Measurements from ENCODE around the gene DLGAP1.

Gene DLGAP1

GRCh38 chr18:4208366-4208765 lies 246.7 kb downstream of the DLGAP1 start:
- Histone ChIP-seq H3K9me3 (no peaks in the 10 kb centered on the region), H3K4me1 (no peaks in the 10 kb centered on the region), H3K36me3 (no peaks in the 10 kb centered on the region), H3K4me3 (ENCODE audit: low read depth, low read length) (no peak overlapping the region), H3K27me3 (no peaks in the 10 kb centered on the region)
- no peak for DNase-seq
- TF ChIP-seq, protein P1, sequence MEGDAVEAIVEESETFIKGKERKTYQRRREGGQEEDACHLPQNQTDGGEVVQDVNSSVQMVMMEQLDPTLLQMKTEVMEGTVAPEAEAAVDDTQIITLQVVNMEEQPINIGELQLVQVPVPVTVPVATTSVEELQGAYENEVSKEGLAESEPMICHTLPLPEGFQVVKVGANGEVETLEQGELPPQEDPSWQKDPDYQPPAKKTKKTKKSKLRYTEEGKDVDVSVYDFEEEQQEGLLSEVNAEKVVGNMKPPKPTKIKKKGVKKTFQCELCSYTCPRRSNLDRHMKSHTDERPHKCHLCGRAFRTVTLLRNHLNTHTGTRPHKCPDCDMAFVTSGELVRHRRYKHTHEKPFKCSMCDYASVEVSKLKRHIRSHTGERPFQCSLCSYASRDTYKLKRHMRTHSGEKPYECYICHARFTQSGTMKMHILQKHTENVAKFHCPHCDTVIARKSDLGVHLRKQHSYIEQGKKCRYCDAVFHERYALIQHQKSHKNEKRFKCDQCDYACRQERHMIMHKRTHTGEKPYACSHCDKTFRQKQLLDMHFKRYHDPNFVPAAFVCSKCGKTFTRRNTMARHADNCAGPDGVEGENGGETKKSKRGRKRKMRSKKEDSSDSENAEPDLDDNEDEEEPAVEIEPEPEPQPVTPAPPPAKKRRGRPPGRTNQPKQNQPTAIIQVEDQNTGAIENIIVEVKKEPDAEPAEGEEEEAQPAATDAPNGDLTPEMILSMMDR (IDR thresholded peaks at IDR 0.05; ENCODE audit: low read depth, low read length): no peak

- H3K4me3 ChIP-seq (ENCODE audit: low read depth, low read length): no peak overlapping the region
- TF ChIP-seq, protein P1 (IDR thresholded peaks at IDR 0.05; ENCODE audit: low read depth, low read length): no peak
- no peaks in the 10 kb centered on the region for H3K36me3 ChIP-seq
- no peaks in the 10 kb centered on the region for H3K4me1 ChIP-seq
- H3K9me3 ChIP-seq: no peaks in the 10 kb centered on the region
- no peak for DNase-seq
- H3K27me3 ChIP-seq: no peaks in the 10 kb centered on the region
These were observed 247.6 kb downstream of the DLGAP1 start for GRCh38 chr18:4207383-4207985.

- H3K36me3 ChIP-seq: no peaks in the 10 kb centered on the region
- no peaks in the 10 kb centered on the region for H3K9me3 ChIP-seq
- H3K4me3 ChIP-seq (ENCODE audit: low read depth, low read length): no peak overlapping the region
- no peak for DNase-seq
- TF ChIP-seq, protein P1 (IDR thresholded peaks at IDR 0.05; ENCODE audit: low read depth, low read length): no peak
- no peaks in the 10 kb centered on the region for H3K27me3 ChIP-seq
- H3K4me1 ChIP-seq: no peaks in the 10 kb centered on the region
These were observed 250.7 kb downstream of the DLGAP1 start for GRCh38 chr18:4204438-4204720.

- Histone ChIP-seq H3K36me3 (no peaks in the 10 kb centered on the region), H3K9me3 (no peaks in the 10 kb centered on the region), H3K4me1 (no peaks in the 10 kb centered on the region), H3K27me3 (no peaks in the 10 kb centered on the region), H3K4me3 (ENCODE audit: low read depth, low read length) (no peak overlapping the region)
- TF ChIP-seq, protein P1 (IDR thresholded peaks at IDR 0.05; ENCODE audit: low read depth, low read length): no peak
- DNase-seq: no peak
These were observed 251.3 kb downstream of the DLGAP1 start for GRCh38 chr18:4203568-4204437.

- TF ChIP-seq, protein P1 (IDR thresholded peaks at IDR 0.05; ENCODE audit: low read depth, low read length): no peak
- Histone ChIP-seq H3K27me3 (no peaks in the 10 kb centered on the region), H3K36me3 (no peaks in the 10 kb centered on the region), H3K4me1 (no peaks in the 10 kb centered on the region), H3K9me3 (no peaks in the 10 kb centered on the region), H3K4me3 (ENCODE audit: low read depth, low read length) (no peak overlapping the region)
- no peak for DNase-seq
These were observed 254.7 kb downstream of the DLGAP1 start for GRCh38 chr18:4200399-4200798.

DNA sequence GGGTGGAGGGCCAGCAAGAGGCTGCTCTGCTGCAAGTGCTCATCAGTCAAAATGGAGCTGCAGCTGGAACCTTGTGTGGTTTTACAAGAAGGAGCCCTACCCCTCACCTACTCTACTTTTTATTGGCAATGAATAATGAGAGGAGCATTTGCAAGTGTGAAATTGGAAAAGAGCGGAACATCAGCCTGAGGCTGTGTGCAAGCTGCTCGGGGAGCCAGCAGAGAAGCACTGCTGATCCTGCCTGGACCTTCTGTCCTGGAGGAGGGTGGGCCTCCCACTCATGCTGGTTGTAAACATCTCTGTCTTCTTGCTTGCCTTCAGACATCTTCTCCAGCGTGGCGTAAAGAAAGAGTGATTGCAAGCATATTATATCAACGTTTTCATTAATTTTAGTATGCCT lies 256.2 kb downstream of the DLGAP1 start:
- DNase-seq: no peak
- no peaks in the 10 kb centered on the region for H3K27me3 ChIP-seq
- H3K9me3 ChIP-seq: no peaks in the 10 kb centered on the region
- H3K4me1 ChIP-seq: no peaks in the 10 kb centered on the region
- TF ChIP-seq, protein P1 (IDR thresholded peaks at IDR 0.05; ENCODE audit: low read depth, low read length): no peak
- H3K4me3 ChIP-seq (ENCODE audit: low read depth, low read length): no peak overlapping the region
- H3K36me3 ChIP-seq: no peaks in the 10 kb centered on the region
